Activated naive CD4-positive, alpha-beta T cell treated with anti-CD3 and anti-CD28 coated beads, Interleukin-2, amount 10 ng/mL, durations not matched to agents 7 days and 5 days (primary cell): ENCODE measurements around the gene EML6.

ENCODE experiments used
- CTCF ChIA-PET: fragments of 350-600 bp; sonication (Branson Sonifier 250); formaldehyde crosslinking; loops from one replicate; lab custom pipeline; 2021; ENCODE audit warnings: antibody characterized with exemption; lab: Charles Lee
- DNase-seq: peaks from one replicate; pipeline ENCODE4 v3.0.0-alpha.2; 2020
- H3K27ac Mint-ChIP-seq: one replicate; pipeline ENCODE4 v1.8.0; 2021; ENCODE audit warnings: mild to moderate bottlenecking, moderate library complexity, mixed read lengths
- H3K27me3 Mint-ChIP-seq: one replicate; pipeline ENCODE4 v1.8.0; 2021; ENCODE audit warnings: mild to moderate bottlenecking, mixed read lengths
- H3K36me3 Mint-ChIP-seq: one replicate; pipeline ENCODE4 v1.8.0; 2021; ENCODE audit warnings: mixed read lengths
- H3K4me1 Mint-ChIP-seq: one replicate; pipeline ENCODE4 v1.8.0; 2021; ENCODE audit warnings: mixed read lengths
- H3K4me3 Mint-ChIP-seq: one replicate; pipeline ENCODE4 v1.8.0; 2021; ENCODE audit warnings: mild to moderate bottlenecking, moderate library complexity, mixed read lengths
- H3K9me3 Mint-ChIP-seq: one replicate; pipeline ENCODE4 v1.8.0; 2021; ENCODE audit warnings: mixed read lengths

The EML6 gene

GRCh38 chr2:54950811-54951210 lies 227.3 kb downstream of the EML6 start:
- Mint-ChIP-seq H3K27me3 (peaks cover 15% of the 10 kb centered on the region), H3K27ac (no peak overlapping the region), H3K4me3 (no peak overlapping the region), H3K36me3 (no peaks in the 10 kb centered on the region), H3K4me1 (no peaks in the 10 kb centered on the region), H3K9me3 (no peaks in the 10 kb centered on the region)
- no peak for DNase-seq
- CTCF ChIA-PET = interaction anchor here (0.8 kb wide), 1 partner anchor 27 kb away, joined by 3 read pairs; no protein-coding TSS in a partner anchor

GRCh38 chr2:54952425-54952824 lies 229.0 kb downstream of the EML6 start:
- Mint-ChIP-seq H3K9me3 (no peaks in the 10 kb centered on the region), H3K36me3 (no peaks in the 10 kb centered on the region), H3K27ac (no peak overlapping the region), H3K4me3 (no peak overlapping the region), H3K4me1 (no peaks in the 10 kb centered on the region), H3K27me3 (peaks cover 13% of the 10 kb centered on the region)
- CTCF ChIA-PET = no interaction called here
- DNase-seq = no peak

GRCh38 chr2:54952978-54953456 lies 229.6 kb downstream of the EML6 start:
- no peak overlapping the region for H3K4me3 Mint-ChIP-seq
- peaks cover 18% of the 10 kb centered on the region for H3K27me3 Mint-ChIP-seq
- no peaks in the 10 kb centered on the region for H3K36me3 Mint-ChIP-seq
- DNase-seq = no peak
- CTCF ChIA-PET = no interaction called here
- H3K4me1 Mint-ChIP-seq = no peaks in the 10 kb centered on the region
- H3K27ac Mint-ChIP-seq = no peak overlapping the region
- H3K9me3 Mint-ChIP-seq = no peaks in the 10 kb centered on the region

- DNase-seq = no peak
- no peaks in the 10 kb centered on the region for H3K9me3 Mint-ChIP-seq
- H3K27ac Mint-ChIP-seq = no peak overlapping the region
- CTCF ChIA-PET = no interaction called here
- H3K27me3 Mint-ChIP-seq = peaks cover 21% of the 10 kb centered on the region
- no peaks in the 10 kb centered on the region for H3K4me1 Mint-ChIP-seq
- no peak overlapping the region for H3K4me3 Mint-ChIP-seq
- H3K36me3 Mint-ChIP-seq = no peaks in the 10 kb centered on the region
These were observed 230.7 kb downstream of the EML6 start for GRCh38 chr2:54954158-54954557.

- H3K36me3 Mint-ChIP-seq = no peaks in the 10 kb centered on the region
- H3K4me3 Mint-ChIP-seq = no peak overlapping the region
- H3K4me1 Mint-ChIP-seq = no peaks in the 10 kb centered on the region
- H3K27ac Mint-ChIP-seq = no peak overlapping the region
- CTCF ChIA-PET = interaction anchor here (0.6 kb wide), 1 partner anchor 113 kb away, joined by 3 read pairs; no protein-coding TSS in a partner anchor
- H3K9me3 Mint-ChIP-seq = no peaks in the 10 kb centered on the region
- no peak for DNase-seq
- peaks cover 21% of the 10 kb centered on the region for H3K27me3 Mint-ChIP-seq
These were observed 231.4 kb downstream of the EML6 start for GRCh38 chr2:54954705-54955357.

- no peak for DNase-seq
- H3K4me3 Mint-ChIP-seq = no peak overlapping the region
- H3K36me3 Mint-ChIP-seq = no peaks in the 10 kb centered on the region
- CTCF ChIA-PET = interaction anchor here (0.6 kb wide), 1 partner anchor 114 kb away, joined by 3 read pairs; no protein-coding TSS in a partner anchor
- peaks cover 21% of the 10 kb centered on the region for H3K27me3 Mint-ChIP-seq
- no peaks in the 10 kb centered on the region for H3K4me1 Mint-ChIP-seq
- H3K9me3 Mint-ChIP-seq = no peaks in the 10 kb centered on the region
- H3K27ac Mint-ChIP-seq = no peak overlapping the region
These were observed 232.1 kb downstream of the EML6 start for GRCh38 chr2:54955358-54956110.

- CTCF ChIA-PET = no interaction called here
- Mint-ChIP-seq H3K27me3 (peaks cover 21% of the 10 kb centered on the region), H3K36me3 (no peaks in the 10 kb centered on the region), H3K4me3 (no peak overlapping the region), H3K27ac (no peak overlapping the region), H3K4me1 (no peaks in the 10 kb centered on the region), H3K9me3 (no peaks in the 10 kb centered on the region)
- no peak for DNase-seq
These were observed 232.7 kb downstream of the EML6 start for GRCh38 chr2:54956111-54956627.

GRCh38 chr2:54957321-54957999 lies 234.0 kb downstream of the EML6 start:
- DNase-seq = no peak
- no peaks in the 10 kb centered on the region for H3K36me3 Mint-ChIP-seq
- no peak overlapping the region for H3K4me3 Mint-ChIP-seq
- no peaks in the 10 kb centered on the region for H3K9me3 Mint-ChIP-seq
- peaks cover 16% of the 10 kb centered on the region for H3K27me3 Mint-ChIP-seq
- no peak overlapping the region for H3K27ac Mint-ChIP-seq
- CTCF ChIA-PET = no interaction called here
- no peaks in the 10 kb centered on the region for H3K4me1 Mint-ChIP-seq

GRCh38 chr2:54958717-54959371 lies 235.4 kb downstream of the EML6 start:
- CTCF ChIA-PET = no interaction called here
- no peak overlapping the region for H3K27ac Mint-ChIP-seq

GRCh38 chr2:54960164-54960563 lies 236.7 kb downstream of the EML6 start:
- Mint-ChIP-seq H3K27ac (no peak overlapping the region), H3K36me3 (peaks cover 4% of the 10 kb centered on the region), H3K4me3 (no peak overlapping the region), H3K9me3 (no peaks in the 10 kb centered on the region), H3K27me3 (peaks cover 14% of the 10 kb centered on the region), H3K4me1 (peaks cover 9% of the 10 kb centered on the region)
- DNase-seq = no peak
- CTCF ChIA-PET = no interaction called here

More at GRCh38 chr2:54958717-54959371, 235.4 kb downstream of the EML6 start:
- H3K9me3 Mint-ChIP-seq = no peaks in the 10 kb centered on the region
- peaks cover 14% of the 10 kb centered on the region for H3K27me3 Mint-ChIP-seq
- no peak overlapping the region for H3K4me3 Mint-ChIP-seq
- H3K4me1 Mint-ChIP-seq = no peaks in the 10 kb centered on the region
- H3K36me3 Mint-ChIP-seq = no peaks in the 10 kb centered on the region
- no peak for DNase-seq

- CTCF ChIA-PET = no interaction called here
- no peak overlapping the region for H3K27ac Mint-ChIP-seq
- peaks cover 7% of the 10 kb centered on the region for H3K27me3 Mint-ChIP-seq
- peaks cover 2% of the 10 kb centered on the region for H3K9me3 Mint-ChIP-seq
- no peak for DNase-seq
- peaks cover 17% of the 10 kb centered on the region for H3K36me3 Mint-ChIP-seq
- H3K4me1 Mint-ChIP-seq = peaks cover 27% of the 10 kb centered on the region
- no peak overlapping the region for H3K4me3 Mint-ChIP-seq
These were observed 239.0 kb downstream of the EML6 start for GRCh38 chr2:54962511-54962910.

- no peak for DNase-seq
- Mint-ChIP-seq H3K36me3 (peaks cover 18% of the 10 kb centered on the region), H3K27ac (no peak overlapping the region), H3K27me3 (peaks cover 4% of the 10 kb centered on the region), H3K4me1 (peaks cover 27% of the 10 kb centered on the region), H3K4me3 (no peak overlapping the region), H3K9me3 (peaks cover 2% of the 10 kb centered on the region)
- CTCF ChIA-PET = no interaction called here
These were observed 239.5 kb downstream of the EML6 start for GRCh38 chr2:54962935-54963440.

GRCh38 chr2:54963476-54963875 lies 240.0 kb downstream of the EML6 start:
- CTCF ChIA-PET = no interaction called here
- no peak overlapping the region for H3K27ac Mint-ChIP-seq
- peaks cover 27% of the 10 kb centered on the region for H3K4me1 Mint-ChIP-seq
- H3K36me3 Mint-ChIP-seq = peaks cover 18% of the 10 kb centered on the region
- H3K27me3 Mint-ChIP-seq = peaks cover 4% of the 10 kb centered on the region
- no peak for DNase-seq
- H3K4me3 Mint-ChIP-seq = no peak overlapping the region
- H3K9me3 Mint-ChIP-seq = peaks cover 2% of the 10 kb centered on the region

- Mint-ChIP-seq H3K4me3 (no peak overlapping the region), H3K27ac (no peak overlapping the region), H3K36me3 (peaks cover 20% of the 10 kb centered on the region), H3K4me1 (peaks cover 27% of the 10 kb centered on the region), H3K9me3 (peaks cover 2% of the 10 kb centered on the region), H3K27me3 (no peaks in the 10 kb centered on the region)
- CTCF ChIA-PET = no interaction called here
- DNase-seq = no peak
These were observed 240.8 kb downstream of the EML6 start for GRCh38 chr2:54964271-54964670.
